Left ventricle myocardium inferior (tissue), 1 donor: ENCODE measurements around the gene NXPE1. TPM values are rescaled to one million over a fixed set of nuclear protein-coding genes. Genes with fewer than 3 reads are reported as not detected.

Experiments
- DNase-seq: peaks from one replicate; pipeline ENCODE4 v3.0.0-alpha.2; 2020
- H3K27ac ChIP-seq: fragments of 200-600 bp; replicated peaks from 2 replicates; pipeline ENCODE4 v1.8.0; 2021
- H3K27me3 ChIP-seq: fragments of 200-600 bp; 2 replicates; pipeline ENCODE4 v1.8.0; 2021; ENCODE audit warnings: low read depth
- H3K36me3 ChIP-seq: fragments of 200-600 bp; 2 replicates; pipeline ENCODE4 v1.8.0; 2021
- H3K4me1 ChIP-seq: fragments of 200-600 bp; 2 replicates; pipeline ENCODE4 v1.8.0; 2021
- H3K4me3 ChIP-seq: fragments of 200-600 bp; 2 replicates; pipeline ENCODE4 v1.8.0; 2021; ENCODE audit warnings: mild to moderate bottlenecking, moderate library complexity
- H3K9me3 ChIP-seq: fragments of 200-600 bp; replicated peaks from 2 replicates; pipeline ENCODE4 v1.8.0; 2021
- intact Hi-C: fragments of 100-400 bp; cut with micrococcal nuclease; formaldehyde crosslinking; loops from one replicate; pipeline ENCODE4 v1.11.0; 2022
- total RNA-seq: library from RNA; stranded (reverse); fragmentation: NEBNext Ultra II Directional; extraction: Animal tissue kit (Norgen Biotek cat#: 25700); gene quantifications from one replicate; pipeline ENCODE4 v1.2.1, GENCODE V29; 2021
- TF ChIP-seq, protein P1 (sequence below): fragments of 200-600 bp; IDR thresholded peaks from 2 replicates; pipeline ENCODE4 v1.8.0; 2021; ENCODE audit warnings: antibody characterized with exemption, mild to moderate bottlenecking, borderline replicate concordance
- donor health status: DM: no; HTN: yes; CAD: no; lungs with severe emphysema.

NXPE1 gene
- total RNA-seq, 1 donor from 2014 or later: not detected

DNA sequence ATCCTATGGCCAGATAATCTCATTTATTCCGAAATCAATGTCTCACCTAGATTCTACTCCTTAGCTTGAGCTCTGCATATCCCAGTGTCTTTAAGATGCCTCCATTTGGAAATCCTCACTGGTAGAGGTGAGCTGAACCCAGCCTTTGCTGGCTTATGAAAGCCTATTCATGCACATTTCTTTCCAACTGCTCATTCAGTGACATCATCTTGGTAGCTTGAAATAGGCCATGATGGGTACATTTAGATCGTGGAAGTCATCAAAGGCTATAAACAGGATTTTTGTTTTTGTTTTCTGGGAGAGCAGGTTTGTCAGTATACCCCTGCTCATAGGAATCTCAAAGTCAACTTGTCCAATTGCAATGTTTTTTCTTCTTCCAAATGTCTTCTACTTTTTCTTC, 6.0 kb downstream of the NXPE1 start:
- Histone ChIP-seq H3K4me3 (no peak overlapping the region), H3K9me3 (no peaks in the 10 kb centered on the region), H3K27me3 (no peaks in the 10 kb centered on the region), H3K4me1 (no peaks in the 10 kb centered on the region), H3K36me3 (no peaks in the 10 kb centered on the region), H3K27ac (no peak overlapping the region)
- intact Hi-C loops: no loop called here
- TF ChIP-seq, protein P1, sequence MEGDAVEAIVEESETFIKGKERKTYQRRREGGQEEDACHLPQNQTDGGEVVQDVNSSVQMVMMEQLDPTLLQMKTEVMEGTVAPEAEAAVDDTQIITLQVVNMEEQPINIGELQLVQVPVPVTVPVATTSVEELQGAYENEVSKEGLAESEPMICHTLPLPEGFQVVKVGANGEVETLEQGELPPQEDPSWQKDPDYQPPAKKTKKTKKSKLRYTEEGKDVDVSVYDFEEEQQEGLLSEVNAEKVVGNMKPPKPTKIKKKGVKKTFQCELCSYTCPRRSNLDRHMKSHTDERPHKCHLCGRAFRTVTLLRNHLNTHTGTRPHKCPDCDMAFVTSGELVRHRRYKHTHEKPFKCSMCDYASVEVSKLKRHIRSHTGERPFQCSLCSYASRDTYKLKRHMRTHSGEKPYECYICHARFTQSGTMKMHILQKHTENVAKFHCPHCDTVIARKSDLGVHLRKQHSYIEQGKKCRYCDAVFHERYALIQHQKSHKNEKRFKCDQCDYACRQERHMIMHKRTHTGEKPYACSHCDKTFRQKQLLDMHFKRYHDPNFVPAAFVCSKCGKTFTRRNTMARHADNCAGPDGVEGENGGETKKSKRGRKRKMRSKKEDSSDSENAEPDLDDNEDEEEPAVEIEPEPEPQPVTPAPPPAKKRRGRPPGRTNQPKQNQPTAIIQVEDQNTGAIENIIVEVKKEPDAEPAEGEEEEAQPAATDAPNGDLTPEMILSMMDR: no peak
- no peak for DNase-seq

DNA sequence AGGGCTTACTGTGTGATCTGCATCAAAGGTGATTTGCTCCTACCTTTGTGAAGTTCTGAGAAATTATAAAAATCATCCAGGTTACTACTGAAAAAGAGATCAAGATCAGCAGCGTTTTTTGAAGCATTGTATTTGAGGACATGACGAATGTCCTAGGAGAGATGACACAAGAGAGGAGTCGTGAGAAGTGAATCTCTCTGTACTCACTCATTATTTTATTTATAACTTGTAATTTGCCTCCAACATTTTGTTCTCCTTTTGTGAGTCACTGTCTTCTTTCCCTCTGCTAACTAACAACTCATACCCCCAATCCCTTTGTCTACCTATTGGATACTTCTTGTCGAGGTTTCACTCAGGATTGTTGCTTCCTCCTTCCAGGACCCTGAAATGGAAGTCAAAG, 8.6 kb downstream of the NXPE1 start:
- H3K4me1 ChIP-seq: no peaks in the 10 kb centered on the region
- no peaks in the 10 kb centered on the region for H3K36me3 ChIP-seq
- no peak overlapping the region for H3K4me3 ChIP-seq
- no peak overlapping the region for H3K27ac ChIP-seq
- TF ChIP-seq, protein P1: no peak
- no peaks in the 10 kb centered on the region for H3K27me3 ChIP-seq
- DNase-seq: no peak
- H3K9me3 ChIP-seq: no peaks in the 10 kb centered on the region
- intact Hi-C loops: no loop called here

DNA sequence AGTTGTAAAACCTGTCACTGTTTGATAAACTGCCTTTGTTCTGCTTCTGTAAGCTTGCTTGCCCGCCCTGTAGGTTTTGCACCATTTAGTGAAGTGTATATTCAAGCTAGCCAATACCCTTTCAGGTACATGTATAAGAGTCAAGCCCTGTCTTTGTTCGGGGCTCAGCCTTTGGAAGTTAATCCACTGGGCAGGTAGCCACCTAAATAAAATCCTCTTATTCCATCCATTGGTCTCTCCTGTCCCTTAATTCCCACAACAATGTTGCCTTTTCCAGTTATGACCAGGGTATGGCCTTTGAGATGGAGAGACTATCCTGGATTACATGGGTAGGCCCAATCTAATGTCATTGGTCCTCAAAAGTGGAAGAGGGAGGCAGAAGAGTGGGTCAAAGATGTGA, 34.0 kb downstream of the NXPE1 start:
- peaks cover 19% of the 10 kb centered on the region for H3K9me3 ChIP-seq
- H3K27me3 ChIP-seq: no peaks in the 10 kb centered on the region
- intact Hi-C loops: no loop called here
- TF ChIP-seq, protein P1: no peak
- no peaks in the 10 kb centered on the region for H3K4me1 ChIP-seq
- peaks cover 7% of the 10 kb centered on the region for H3K36me3 ChIP-seq
- DNase-seq: no peak
- no peak overlapping the region for H3K4me3 ChIP-seq
- H3K27ac ChIP-seq: no peak overlapping the region

DNA sequence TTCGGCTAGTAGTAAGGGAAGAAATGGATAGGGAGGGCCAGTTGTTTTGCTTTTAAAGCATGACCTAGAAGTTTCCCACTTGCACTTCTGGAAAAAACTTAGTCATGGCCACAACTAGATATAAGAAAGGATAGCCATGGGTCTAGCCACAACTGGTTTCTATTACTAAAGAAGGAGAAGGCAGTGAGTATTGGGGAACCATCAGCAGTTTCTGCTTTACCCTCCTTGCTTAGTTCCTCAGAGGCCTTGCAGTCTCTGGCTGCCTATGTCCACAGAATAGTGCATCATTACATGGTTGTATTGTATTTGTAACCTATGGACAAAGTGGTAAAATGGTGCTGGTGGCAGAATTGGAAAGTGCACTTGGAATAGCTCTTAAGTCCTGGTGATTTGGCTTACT, 35.6 kb downstream of the NXPE1 start:
- peaks cover 19% of the 10 kb centered on the region for H3K9me3 ChIP-seq
- no peaks in the 10 kb centered on the region for H3K4me1 ChIP-seq
- no peak for DNase-seq
- peaks cover 7% of the 10 kb centered on the region for H3K36me3 ChIP-seq
- TF ChIP-seq, protein P1: no peak
- intact Hi-C loops: no loop called here
- H3K4me3 ChIP-seq: no peak overlapping the region
- no peaks in the 10 kb centered on the region for H3K27me3 ChIP-seq
- no peak overlapping the region for H3K27ac ChIP-seq

DNA sequence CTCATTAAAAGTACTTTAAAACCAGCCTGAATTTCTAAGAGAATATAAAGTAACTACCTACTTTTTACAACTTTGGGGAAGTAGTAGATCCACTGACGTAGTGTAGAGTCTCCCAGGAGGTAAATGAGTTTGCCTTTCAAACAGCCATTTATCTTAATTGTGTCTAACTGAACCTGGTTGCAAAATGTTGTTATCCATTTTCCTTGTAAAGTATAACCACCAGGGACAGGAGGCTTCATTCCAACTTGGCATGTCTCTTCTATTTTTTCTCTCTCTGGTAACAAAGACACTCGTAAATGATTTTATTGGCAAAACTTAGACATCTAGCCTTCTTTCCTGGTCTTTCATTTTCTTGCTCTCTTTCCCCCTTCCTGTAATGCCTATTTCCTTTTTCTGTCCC, 36.9 kb downstream of the NXPE1 start:
- Histone ChIP-seq H3K27me3 (no peaks in the 10 kb centered on the region), H3K9me3 (peaks cover 19% of the 10 kb centered on the region), H3K4me3 (no peak overlapping the region), H3K36me3 (peaks cover 7% of the 10 kb centered on the region), H3K4me1 (no peaks in the 10 kb centered on the region), H3K27ac (no peak overlapping the region)
- no peak for DNase-seq
- TF ChIP-seq, protein P1: no peak
- intact Hi-C loops: no loop called here

DNA sequence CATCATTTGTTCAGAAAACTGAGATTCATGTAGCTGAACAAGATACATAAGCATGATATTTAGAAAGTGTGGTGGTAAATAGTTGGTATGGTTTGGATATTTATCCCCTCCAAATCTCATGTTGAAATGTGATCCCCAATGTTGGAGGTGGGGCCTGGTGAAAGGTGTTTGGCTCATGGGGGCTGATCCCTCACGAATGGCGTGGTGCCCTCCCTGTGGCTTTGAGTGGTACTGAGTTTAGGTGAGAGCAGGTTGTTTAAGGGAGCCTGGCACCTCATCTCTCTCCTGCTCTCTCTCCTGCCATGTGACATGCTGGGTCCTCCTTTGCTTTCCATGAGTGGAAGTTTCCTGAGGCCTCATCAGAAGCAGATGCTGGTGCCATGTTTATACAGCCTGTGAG, 48.1 kb downstream of the NXPE1 start:
- Histone ChIP-seq H3K4me1 (no peaks in the 10 kb centered on the region), H3K27ac (no peak overlapping the region), H3K27me3 (no peaks in the 10 kb centered on the region), H3K36me3 (no peaks in the 10 kb centered on the region), H3K9me3 (peaks cover 9% of the 10 kb centered on the region), H3K4me3 (no peak overlapping the region)
- DNase-seq: no peak
- intact Hi-C loops: no loop called here
- TF ChIP-seq, protein P1: no peak
